ENCODE results near the gene ZFPL1.

- TF ChIP-seq CTCF (IDR thresholded peaks at IDR 0.05) (no peak), POLR2AphosphoS5 (IDR thresholded peaks at IDR 0.05) (no peak)
Observed at GRCh38 chr11:65077451-65077850, 6.6 kb upstream of the ZFPL1 start.

Measured in esophagus muscularis mucosa (tissue), 3 donors.